Stimulated activated CD8-positive, alpha-beta memory T cell treated with anti-CD3 and anti-CD28 coated beads, Interleukin-4, amount 100 ng/mL, for 48 hours (primary cell): Measurements from ENCODE around the gene FAM185A.
"Not testable (repeated sequence)": the region's sequence is repeated elsewhere in the genome, so short reads cannot be mapped to it uniquely, and the experiment has no call there.

Experiments used
- DNase-seq: peaks from one replicate; pipeline ENCODE4 v3.0.0-alpha.2; 2020

The FAM185A gene

GRCh38 chr7:102780926-102781325, 32.1 kb downstream of the FAM185A start:
- DNase-seq: not testable (repeated sequence)

GRCh38 chr7:102788770-102789169, 40.0 kb downstream of the FAM185A start:
- not testable (repeated sequence) for DNase-seq

GRCh38 chr7:102790364-102791100, 41.7 kb downstream of the FAM185A start:
- not testable (repeated sequence) for DNase-seq

GRCh38 chr7:102791367-102791766, 42.6 kb downstream of the FAM185A start:
- not testable (repeated sequence) for DNase-seq

GRCh38 chr7:102791831-102792230, 43.0 kb downstream of the FAM185A start:
- DNase-seq: not testable (repeated sequence)

- DNase-seq: not testable (repeated sequence)
Measured at GRCh38 chr7:102794567-102794966, 45.8 kb downstream of the FAM185A start.

- DNase-seq: not testable (repeated sequence)
Measured at GRCh38 chr7:102795987-102796595, 47.3 kb downstream of the FAM185A start.

- DNase-seq: no peak
Measured at GRCh38 chr7:102806613-102807012, 57.8 kb downstream of the FAM185A start.

GRCh38 chr7:102810916-102811315, 62.1 kb downstream of the FAM185A start:
- no peak for DNase-seq

- no peak for DNase-seq
Measured at GRCh38 chr7:102811942-102812678, 63.3 kb downstream of the FAM185A start.

- no peak for DNase-seq
Measured at GRCh38 chr7:102813191-102814024, 64.6 kb downstream of the FAM185A start.

GRCh38 chr7:102814025-102814471, 65.2 kb downstream of the FAM185A start:
- DNase-seq: no peak

GRCh38 chr7:102817616-102818573, 69.1 kb downstream of the FAM185A start:
- no peak for DNase-seq

- no peak for DNase-seq
Measured at GRCh38 chr7:102819151-102819550, 70.4 kb downstream of the FAM185A start.

- no peak for DNase-seq
Measured at GRCh38 chr7:102821994-102822747, 73.4 kb downstream of the FAM185A start.

- DNase-seq: no peak
Measured at GRCh38 chr7:102823390-102824119, 74.8 kb downstream of the FAM185A start.

GRCh38 chr7:102828286-102828685, 79.5 kb downstream of the FAM185A start:
- no peak for DNase-seq

- no peak for DNase-seq
Measured at GRCh38 chr7:102829075-102829474, 80.3 kb downstream of the FAM185A start.

- no peak for DNase-seq
Measured at GRCh38 chr7:102830197-102830596, 81.4 kb downstream of the FAM185A start.

GRCh38 chr7:102832674-102833073, 83.9 kb downstream of the FAM185A start:
- no peak for DNase-seq
